HepG2 (cell line): Measurements from ENCODE around the gene CTCF. TPM values are rescaled to one million over a fixed set of nuclear protein-coding genes. Genes with fewer than 3 reads are reported as not detected.

Experiments
- ATAC-seq: fragments of 200-7000 bp; cut with Tn5 transposase; 3 replicates; pipeline ENCODE4 v1.9.1; 2020; ENCODE audit warnings: mild to moderate bottlenecking, moderate library complexity
- BruUV-seq: library from RNA; stranded (reverse); fragments of 400-500 nt; replicated peaks from 2 replicates; lab custom pipeline; 2021; lab: Mats Ljungman, UMichigan
- CTCF ChIA-PET: fragments of 300-600 bp; formaldehyde crosslinking; extraction: SDS; loops from one replicate; lab custom pipeline; 2021; ENCODE audit warnings: low total read pairs, inconsistent platforms, low intra/inter-chr PET ratio; lab: Yijun Ruan, JAX
- POLR2A ChIA-PET: fragments of 350-600 bp; sonication (Branson Sonifier 250); formaldehyde crosslinking; loops from one replicate; lab custom pipeline; 2020; ENCODE audit warnings: antibody characterized with exemption, inconsistent platforms; lab: Yijun Ruan, JAX
- DNase-seq: peaks from one replicate; pipeline ENCODE4 v3.0.0-alpha.2; 2015; ENCODE audit warnings: low spot score
- FAIRE-seq: peaks from 3 replicates; lab custom pipeline; 2011; peaks lifted over from hg19 to GRCh38; lab: Jason Lieb, UNC
- H2AFZ ChIP-seq: one replicate; pipeline ENCODE4 v1.6.1; 2011; ENCODE audit warnings: low read length, inconsistent platforms
- H3K27ac ChIP-seq: fragments of 300-600 bp; 3 replicates; pipeline ENCODE4 v1.8.0; 2011; ENCODE audit warnings: mixed run types, mild to moderate bottlenecking, mixed read lengths, low read length, inconsistent platforms; ENCODE audit not compliant: insufficient read depth; ENCODE audit errors: extremely low read length
- H3K27me3 ChIP-seq, 2 experiments: fragments of 200-600 bp in 1 of 2; 2 replicates in 1 of 2; 3 replicates in 1 of 2; pipeline versions ENCODE4 v1.6.0 to v1.8.0; 2011; ENCODE audit warnings: low read length in 2 of 2, mild to moderate bottlenecking in 2 of 2, moderate library complexity in 2 of 2, inconsistent platforms in 1 of 2; ENCODE audit not compliant: insufficient read depth in 2 of 2, control insufficient read depth in 1 of 2
- H3K36me3 ChIP-seq, 2 experiments: fragments of 200-600 bp in 1 of 2; replicated peaks in 1 of 2; 2 replicates in 1 of 2; 3 replicates in 1 of 2; pipeline versions ENCODE4 v1.5.1 to v1.8.0; 2011; ENCODE audit warnings: low read length in 2 of 2, inconsistent platforms in 1 of 2; ENCODE audit not compliant: insufficient read depth in 2 of 2, control insufficient read depth in 1 of 2
- H3K4me1 ChIP-seq: 2 replicates; pipeline ENCODE4 v1.5.1; 2012; ENCODE audit warnings: low read length, inconsistent platforms; ENCODE audit not compliant: insufficient read depth
- H3K4me2 ChIP-seq: 2 replicates; pipeline ENCODE4 v1.6.0; 2011; ENCODE audit warnings: low read depth, low read length, inconsistent platforms
- H3K4me3 ChIP-seq, 3 experiments: fragments of 200-600 bp in 1 of 3; sonication (generic), shearing (Covaris generic) in 1 of 3; replicated peaks in 1 of 3; 2 replicates each; pipeline ENCODE4 v1.5.1; 2011 to 2016; ENCODE audit warnings: low read length in 3 of 3, inconsistent platforms in 2 of 3, low read depth in 2 of 3, mild to moderate bottlenecking in 2 of 3, control low read depth in 1 of 3, mixed read lengths in 1 of 3; ENCODE audit not compliant: insufficient read depth in 1 of 3
- H3K79me2 ChIP-seq: one replicate; pipeline ENCODE4 v1.6.1; 2011; ENCODE audit warnings: low read length, inconsistent platforms; ENCODE audit not compliant: insufficient read depth
- H3K9ac ChIP-seq: 2 replicates; pipeline ENCODE4 v1.6.0; 2011; ENCODE audit warnings: mild to moderate bottlenecking, low read depth, low read length, inconsistent platforms; ENCODE audit not compliant: insufficient read depth
- H3K9me3 ChIP-seq: 2 replicates; pipeline ENCODE4 v1.5.1; 2012; ENCODE audit warnings: mild to moderate bottlenecking, low read length
- H4K20me1 ChIP-seq: 2 replicates; pipeline ENCODE4 v1.6.0; 2011; ENCODE audit warnings: inconsistent platforms, mild to moderate bottlenecking, low read length, moderate library complexity; ENCODE audit not compliant: insufficient read depth
- ATF7-NPFF ChIP-seq: sonication (generic); formaldehyde crosslinking; IDR thresholded peaks from 2 replicates; pipeline ENCODE4 v1.8.1; 2023; ENCODE audit warnings: mild to moderate bottlenecking, low read depth, missing genetic modification reagents, moderate library complexity
- NR3C1 ChIP-seq: sonication (generic); formaldehyde crosslinking; IDR thresholded peaks from 2 replicates; pipeline ENCODE4 v1.4.0; 2020; ENCODE audit warnings: missing genetic modification reagents
- PCBP2 ChIP-seq: fragments of 200-400 bp; formaldehyde crosslinking; optimal IDR thresholded peaks from 2 replicates; pipeline ENCODE3; 2018; ENCODE audit warnings: low read length, low read depth; ENCODE audit not compliant: poor library complexity, severe bottlenecking
- PPARG ChIP-seq: conservative IDR thresholded peaks from 2 replicates; pipeline ENCODE4 v1.6.1; 2016; ENCODE audit warnings: missing biosample characterization, missing genetic modification reagents
- RARG ChIP-seq: sonication (generic); formaldehyde crosslinking; IDR thresholded peaks from 2 replicates; pipeline ENCODE4 v1.4.0; 2020; ENCODE audit warnings: low read depth, mild to moderate bottlenecking, missing genetic modification reagents
- SMAD1 ChIP-seq: sonication (generic); formaldehyde crosslinking; IDR thresholded peaks from 2 replicates; pipeline ENCODE4 v1.4.0; 2020; ENCODE audit warnings: missing genetic modification reagents, low read depth, mild to moderate bottlenecking, borderline replicate concordance
- SNAPC2 ChIP-seq: sonication (generic); formaldehyde crosslinking; IDR thresholded peaks from 2 replicates; pipeline ENCODE4 v1.8.1; 2022; ENCODE audit warnings: mild to moderate bottlenecking, missing genetic modification reagents
- ZBTB38 ChIP-seq: sonication (generic); formaldehyde crosslinking; IDR thresholded peaks from 2 replicates; pipeline ENCODE4 v1.5.1; 2020; ENCODE audit warnings: mild to moderate bottlenecking, missing genetic modification reagents
- ZNF101 ChIP-seq: sonication (generic); formaldehyde crosslinking; IDR thresholded peaks from 2 replicates; pipeline ENCODE4 v1.4.0; 2020; ENCODE audit warnings: mild to moderate bottlenecking, low read depth, missing genetic modification reagents, borderline replicate concordance
- ZNF282 ChIP-seq: fragments of 450-650 bp; IDR thresholded peaks from 2 replicates; pipeline ENCODE4 v1.6.1; 2018; ENCODE audit not compliant: partially characterized antibody
- ZNF878 ChIP-seq: sonication (generic); formaldehyde crosslinking; IDR thresholded peaks from 2 replicates; pipeline ENCODE4 v1.8.1; 2023; ENCODE audit warnings: mild to moderate bottlenecking, missing genetic modification reagents, moderate library complexity
- WGBS: methylation state at CpG from one replicate; pipeline ENCODE4 v1.1.6; 2017; ENCODE audit warnings: low lambda C conversion rate; 5-methylcytosine and 5-hydroxymethylcytosine counted together
- in situ Hi-C: cut with HindIII; loops from 2 replicates; pipeline ENCODE4 v1.10.0; 2017; ENCODE audit warnings: low pct_unique_long_range_greater_than_20kb; ENCODE audit not compliant: extremely low pct_ligation_motif_present
- intact Hi-C: fragments of 100-400 bp; cut with micrococcal nuclease; formaldehyde crosslinking; loops from one replicate; pipeline ENCODE4 v1.10.0; 2022; ENCODE audit not compliant: unreplicated experiment
- polyA plus RNA-seq, 8 experiments: library from polyadenylated mRNA; depleted of rRNA in 3 of 8; stranded (reverse) in 7 of 8; unstranded in 1 of 8; fragments of >200 nt; fragmentation: Illumina TruSeq in 4 of 8; extraction: Trizol in 4 of 8; gene quantifications; 2 replicates each; pipeline versions ENCODE4 v1.2.1 to v1.2.3, GENCODE V29; 2011 to 2016; ENCODE audit warnings: low read depth in 4 of 8, missing spikeins in 1 of 8, mixed read lengths in 1 of 8; ENCODE audit not compliant: insufficient read depth in 1 of 8
- total RNA-seq, 5 experiments: library from RNA; depleted of rRNA; stranded (reverse); fragments of >200 nt; fragmentation: Illumina TruSeq; extraction: Trizol; gene quantifications; 2 replicates each; pipeline ENCODE4 v1.2.3, GENCODE V29; 2016; ENCODE audit warnings: low read depth in 1 of 5
- TF ChIP-seq, protein P1 (sequence below), 2 experiments: fragments of 450-650 bp in 1 of 2; sonication (generic) in 1 of 2; formaldehyde crosslinking; IDR thresholded peaks; 2 replicates each; pipeline versions ENCODE4 v1.5.0 to v1.8.0; 2020 to 2022; ENCODE audit warnings: mild to moderate bottlenecking in 1 of 2, missing genetic modification reagents in 1 of 2
- TF ChIP-seq, protein P2 (sequence below): sonication (generic); formaldehyde crosslinking; conservative IDR thresholded peaks from 2 replicates; pipeline ENCODE4 v1.4.0; 2020; ENCODE audit warnings: missing genetic modification reagents

CTCF gene
- total and polyA plus RNA-seq, 2 of the 13 experiments (the other 11 are each of a cell fraction or from before 2014, with no cell fraction given) = 19.5 to 37.5 TPM

DNA sequence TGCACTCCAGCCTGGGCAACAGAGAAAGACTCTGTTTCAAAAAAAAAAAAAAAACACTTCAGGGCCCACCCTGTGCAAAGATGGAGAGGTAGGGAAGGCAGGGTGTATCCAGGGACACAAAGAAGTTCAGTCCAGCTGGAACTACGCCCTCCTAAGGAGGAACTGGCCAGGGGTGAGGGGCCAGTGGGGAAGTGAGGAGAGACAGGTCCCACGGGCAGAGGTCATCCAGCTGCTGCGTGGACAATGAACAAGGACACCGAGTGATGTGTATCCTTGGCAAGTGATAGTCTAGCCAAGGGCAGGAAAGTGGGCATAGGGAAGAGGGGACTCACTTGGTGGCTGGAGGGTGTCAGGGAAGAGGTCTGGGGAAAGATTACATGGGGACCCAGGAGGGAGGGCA lies 43.1 kb upstream of the CTCF start:
- Histone ChIP-seq H2AFZ (no peak overlapping the region), H3K36me3 (no peaks in the 10 kb centered on the region), H3K79me2 (no peaks in the 10 kb centered on the region), H3K4me1 (peaks cover 37% of the 10 kb centered on the region), H3K27me3 (peaks cover 2 to 24% of the 10 kb centered on the region in 2 experiments; a peak in 3 of 5 replicates), H4K20me1 (no peaks in the 10 kb centered on the region), H3K4me3 (no peak overlapping the region), H3K9ac (no peak overlapping the region), H3K27ac (no peak overlapping the region), H3K4me2 (no peak overlapping the region), H3K9me3 (no peaks in the 10 kb centered on the region)
- intact Hi-C loops = no loop called here
- POLR2A ChIA-PET = no interaction called here
- BruUV-seq = no TSS peak
- DNase-seq = no peak
- in situ Hi-C loops = loop anchor here (5.0 kb wide), 1 partner anchor 37 kb away; the partner anchor contains the start of genes AGRP and ATP6V0D1
- CTCF ChIA-PET = no interaction called here
- ATAC-seq = no peak
- WGBS = 6% methylated on average over 4 of the region's 4 CpGs
- FAIRE-seq = no peak
- TF ChIP-seq ATF7-NPFF = no peak
- no peak for TF ChIP-seq SMAD1 (CRISPR knock-in tag)
- no peak for TF ChIP-seq ZNF101
- no peak for TF ChIP-seq SNAPC2 (CRISPR knock-in tag)
- TF ChIP-seq ZBTB38 (CRISPR knock-in tag) = no peak
- TF ChIP-seq, protein P1, sequence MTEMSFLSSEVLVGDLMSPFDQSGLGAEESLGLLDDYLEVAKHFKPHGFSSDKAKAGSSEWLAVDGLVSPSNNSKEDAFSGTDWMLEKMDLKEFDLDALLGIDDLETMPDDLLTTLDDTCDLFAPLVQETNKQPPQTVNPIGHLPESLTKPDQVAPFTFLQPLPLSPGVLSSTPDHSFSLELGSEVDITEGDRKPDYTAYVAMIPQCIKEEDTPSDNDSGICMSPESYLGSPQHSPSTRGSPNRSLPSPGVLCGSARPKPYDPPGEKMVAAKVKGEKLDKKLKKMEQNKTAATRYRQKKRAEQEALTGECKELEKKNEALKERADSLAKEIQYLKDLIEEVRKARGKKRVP (CRISPR knock-in tag; IDR thresholded peaks at IDR 0.05) = no peak
- no peak for TF ChIP-seq NR3C1 (CRISPR knock-in tag)
- TF ChIP-seq ZNF878 (CRISPR knock-in tag) = no peak
- TF ChIP-seq PCBP2 = no peak
- TF ChIP-seq ZNF282 = no peak
- TF ChIP-seq RARG (CRISPR knock-in tag) = no peak
- TF ChIP-seq, protein P2, sequence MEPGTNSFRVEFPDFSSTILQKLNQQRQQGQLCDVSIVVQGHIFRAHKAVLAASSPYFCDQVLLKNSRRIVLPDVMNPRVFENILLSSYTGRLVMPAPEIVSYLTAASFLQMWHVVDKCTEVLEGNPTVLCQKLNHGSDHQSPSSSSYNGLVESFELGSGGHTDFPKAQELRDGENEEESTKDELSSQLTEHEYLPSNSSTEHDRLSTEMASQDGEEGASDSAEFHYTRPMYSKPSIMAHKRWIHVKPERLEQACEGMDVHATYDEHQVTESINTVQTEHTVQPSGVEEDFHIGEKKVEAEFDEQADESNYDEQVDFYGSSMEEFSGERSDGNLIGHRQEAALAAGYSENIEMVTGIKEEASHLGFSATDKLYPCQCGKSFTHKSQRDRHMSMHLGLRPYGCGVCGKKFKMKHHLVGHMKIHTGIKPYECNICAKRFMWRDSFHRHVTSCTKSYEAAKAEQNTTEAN = no peak
- TF ChIP-seq PPARG = no peak
